ENCODE measurements around the gene LRP5.

LRP5 gene

GRCh38 chr11:68424981-68425865 is 112.8 kb downstream of the LRP5 start:
- no peak for DNase-seq (ENCODE audit: low read depth)
- TF ChIP-seq CTCF (conservative IDR thresholded peaks at IDR 0.05; ENCODE audit: low read depth, low read length) = no peak
- H3K4me3 ChIP-seq (ENCODE audit: low read depth, low read length) = no peak overlapping the region

- TF ChIP-seq CTCF (conservative IDR thresholded peaks at IDR 0.05; ENCODE audit: low read depth, low read length) = no peak
- H3K4me3 ChIP-seq (ENCODE audit: low read depth, low read length) = no peak overlapping the region
- DNase-seq (ENCODE audit: low read depth) = no peak
Observed at GRCh38 chr11:68425866-68426380, 113.5 kb downstream of the LRP5 start.

GRCh38 chr11:68429661-68430060 is 117.3 kb downstream of the LRP5 start:
- no peak overlapping the region for H3K4me3 ChIP-seq (ENCODE audit: low read depth, low read length)
- no peak for TF ChIP-seq CTCF (conservative IDR thresholded peaks at IDR 0.05; ENCODE audit: low read depth, low read length)

GRCh38 chr11:68430384-68430783 is 118.0 kb downstream of the LRP5 start:
- DNase-seq (ENCODE audit: low read depth) = no peak
- no peak overlapping the region for H3K4me3 ChIP-seq (ENCODE audit: low read depth, low read length)
- TF ChIP-seq CTCF (conservative IDR thresholded peaks at IDR 0.05; ENCODE audit: low read depth, low read length) = no peak

More at GRCh38 chr11:68429661-68430060, 117.3 kb downstream of the LRP5 start:
- DNase-seq (ENCODE audit: low read depth) = no peak

- DNase-seq (ENCODE audit: low read depth) = no peak
- no peak for TF ChIP-seq CTCF (conservative IDR thresholded peaks at IDR 0.05; ENCODE audit: low read depth, low read length)
- no peak overlapping the region for H3K4me3 ChIP-seq (ENCODE audit: low read depth, low read length)
Observed at GRCh38 chr11:68430801-68431200, 118.4 kb downstream of the LRP5 start.

- no peak for DNase-seq (ENCODE audit: low read depth)
- no peak overlapping the region for H3K4me3 ChIP-seq (ENCODE audit: low read depth, low read length)
- TF ChIP-seq CTCF (conservative IDR thresholded peaks at IDR 0.05; ENCODE audit: low read depth, low read length) = no peak
Observed at GRCh38 chr11:68431984-68432645, 119.7 kb downstream of the LRP5 start.

All from choroid plexus epithelial cell (primary cell).